GM21529 (cell line): ENCODE results near the gene UHMK1.
"Not testable (repeated sequence)": the region's sequence is repeated elsewhere in the genome, so short reads cannot be mapped to it uniquely, and the experiment has no call there.

ENCODE experiments used
- ATAC-seq: cut with Tn5 transposase; IDR thresholded peaks from one replicate; pipeline ENCODE4 v1.9.1; 2021; ENCODE audit not compliant: unreplicated experiment

The UHMK1 gene

GRCh38 chr1:162564762-162565218 lies 67.2 kb downstream of the UHMK1 start:
- no peak for ATAC-seq

- ATAC-seq, result no peak
These were observed 67.8 kb downstream of the UHMK1 start for GRCh38 chr1:162565460-162565859.

- no peak for ATAC-seq
These were observed 69.3 kb downstream of the UHMK1 start for GRCh38 chr1:162566870-162567269.

GRCh38 chr1:162568802-162569201 lies 71.2 kb downstream of the UHMK1 start:
- no peak for ATAC-seq

GRCh38 chr1:162570718-162571117 lies 73.1 kb downstream of the UHMK1 start:
- no peak for ATAC-seq

GRCh38 chr1:162571121-162571520 lies 73.5 kb downstream of the UHMK1 start:
- ATAC-seq, result not testable (repeated sequence)

- no peak for ATAC-seq
These were observed 74.1 kb downstream of the UHMK1 start for GRCh38 chr1:162571696-162572095.

GRCh38 chr1:162573136-162573535 lies 75.5 kb downstream of the UHMK1 start:
- no peak for ATAC-seq

GRCh38 chr1:162578071-162578700 lies 80.6 kb downstream of the UHMK1 start:
- no peak for ATAC-seq

- ATAC-seq, result no peak
These were observed 81.3 kb downstream of the UHMK1 start for GRCh38 chr1:162578936-162579335.
